Muscle of arm (tissue), 12 donors: ENCODE results near the gene TMEM92. TPM values are rescaled to one million over a fixed set of nuclear protein-coding genes. Genes with fewer than 3 reads are reported as not detected.

Source experiments
- DNase-seq: peaks from one replicate; pipeline ENCODE4 v3.0.0-alpha.2; 2013
- polyA plus RNA-seq, 12 donors: library from polyadenylated mRNA; unstranded; fragments of 120-200 nt; gene quantifications; one replicate each; pipeline ENCODE4 v1.2.1, GENCODE V29; 2013; ENCODE audit not compliant: insufficient read length in 12 of 12

Gene TMEM92
- polyA plus RNA-seq, 12 donors: 0.72 to 3.1 (median 1.3) TPM; not detected in 2

GRCh38 chr17:50325906-50326305, 51.6 kb downstream of the TMEM92 start:
- DNase-seq: no peak

DNA sequence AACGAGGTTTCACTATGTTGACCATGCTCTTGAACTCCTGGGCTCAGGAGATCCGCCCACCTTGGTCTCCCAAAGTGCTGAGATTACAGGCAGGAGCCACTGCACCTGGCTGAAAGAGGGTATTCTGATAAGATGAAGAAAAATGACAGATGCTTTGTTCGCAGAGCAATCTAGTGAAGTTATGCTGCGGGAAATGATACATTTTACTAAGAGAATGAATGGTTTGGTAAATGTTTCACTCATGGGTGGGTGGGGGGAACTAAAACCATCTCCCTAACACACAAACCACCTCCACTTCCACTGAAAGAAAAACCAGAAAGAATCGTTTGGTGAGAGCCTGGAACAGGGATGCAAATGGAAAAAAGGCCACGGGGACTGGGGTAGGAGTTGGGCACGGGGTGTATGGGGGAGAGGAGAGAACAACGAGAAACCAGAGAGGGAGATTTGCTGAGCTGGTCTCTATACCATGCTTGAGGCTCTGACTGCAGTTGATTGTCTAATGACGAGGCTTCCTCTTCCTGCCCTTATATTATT, 52.6 kb downstream of the TMEM92 start:
- DNase-seq: no peak

DNA sequence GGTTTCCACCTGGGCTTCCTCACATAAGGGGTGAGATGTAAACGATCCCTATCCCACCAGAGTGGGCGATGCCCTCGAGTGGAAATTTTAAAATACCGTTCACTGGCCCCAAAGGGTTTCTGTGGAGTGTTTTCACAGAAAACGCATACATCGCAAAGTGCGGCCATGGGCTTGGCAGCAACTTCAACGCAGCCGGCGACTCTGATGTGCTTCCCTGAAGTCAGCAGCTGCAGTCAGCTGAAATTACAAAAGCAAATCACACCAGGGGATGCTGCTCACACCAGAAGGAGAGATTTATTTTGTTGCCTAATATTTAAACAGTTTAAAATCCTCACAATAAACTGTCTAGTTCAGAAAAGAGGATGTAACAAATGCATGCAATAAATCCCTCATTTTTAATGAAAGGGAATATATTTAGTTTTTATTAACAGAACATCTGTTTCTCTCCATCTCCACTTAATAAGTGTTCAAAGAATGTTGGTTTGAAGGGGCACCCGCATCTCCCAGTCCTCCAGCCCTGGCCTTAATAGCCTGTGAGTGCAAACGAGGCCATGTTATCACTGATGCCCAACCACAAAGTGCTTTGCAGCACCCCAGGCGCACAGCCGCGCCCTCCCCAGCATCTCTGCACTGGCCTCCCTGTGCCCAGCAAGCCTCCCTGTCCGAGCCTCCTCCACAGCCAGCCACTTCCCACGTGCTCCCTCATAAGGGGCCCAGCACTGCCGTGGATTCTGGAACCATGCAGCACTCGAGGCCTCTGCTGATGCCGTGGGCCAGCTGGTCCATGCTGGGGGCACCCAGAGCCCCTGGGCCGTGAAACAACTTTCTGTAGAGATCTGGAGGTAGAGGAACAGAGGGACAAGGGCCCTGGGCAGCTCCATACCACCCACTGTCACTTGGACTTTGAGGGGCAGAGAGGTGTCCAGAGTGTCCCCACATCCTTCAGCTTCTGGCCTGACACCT, 54.4 kb downstream of the TMEM92 start:
- DNase-seq: no peak

DNA sequence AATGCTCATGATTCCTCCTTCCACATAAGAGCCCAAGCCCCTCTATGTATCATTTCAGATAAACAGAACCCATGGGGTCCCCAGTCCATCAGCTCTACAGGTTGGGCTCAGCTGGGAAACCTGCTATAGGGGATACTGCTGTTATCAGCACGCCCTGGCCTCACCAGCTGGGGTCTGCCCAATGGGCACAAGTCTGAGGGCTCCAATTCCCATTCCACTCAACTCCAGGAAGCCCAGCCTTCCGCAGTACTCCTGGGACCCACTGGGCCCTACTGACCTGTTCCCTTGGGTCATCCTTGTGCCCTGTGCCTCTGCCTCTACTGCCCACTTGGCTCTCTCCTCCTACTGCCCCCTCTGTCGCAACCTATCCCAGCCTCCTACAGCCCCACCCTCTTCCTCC, 55.5 kb downstream of the TMEM92 start:
- DNase-seq: no peak

DNA sequence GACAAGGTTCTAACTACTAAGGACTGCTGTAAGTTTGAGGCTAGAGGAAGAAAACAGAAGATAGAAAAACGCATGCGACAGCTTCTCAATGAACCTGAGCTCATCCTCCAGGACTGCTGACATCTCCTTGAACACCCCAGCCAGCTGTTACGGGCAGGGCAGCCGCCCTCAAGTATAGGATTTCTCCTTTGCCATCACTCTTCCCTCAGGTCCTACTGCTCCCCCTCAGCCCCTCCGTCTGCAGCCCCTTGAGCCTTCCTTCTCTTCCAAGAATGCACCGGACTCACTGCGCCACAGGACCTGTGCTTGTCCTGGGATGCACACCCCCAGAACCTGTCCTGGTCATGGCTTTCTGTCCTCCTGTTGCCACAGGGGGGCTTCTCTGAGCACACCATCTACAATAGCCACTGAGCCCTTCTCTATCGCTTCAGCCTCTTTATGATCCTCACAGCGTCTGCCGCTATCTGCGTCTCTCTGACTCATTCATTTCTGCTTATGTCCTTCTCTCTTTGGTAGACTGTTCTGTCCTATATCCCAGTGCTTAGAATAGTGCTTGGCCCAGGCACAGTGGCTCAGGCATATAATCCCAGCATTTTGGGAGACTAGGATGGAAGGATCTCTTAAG, 56.0 kb downstream of the TMEM92 start:
- no peak for DNase-seq

Other genes starting within 250 kb of the TMEM92 start
- gene ITGA3, start 218.4 kb upstream of the TMEM92 start, polyA plus RNA-seq: 10 to 100 TPM in 11 of 12 donors, not detected in 1; 16.5 to 44.0 (median 30.0) TPM
- 100 to 1,000 TPM in 1 of 12 donors, 10 to 100 TPM in 10, not detected in 1; 43.9 to 100 (median 57.3) TPM for gene PDK2, start 179.1 kb upstream of the TMEM92 start, polyA plus RNA-seq
- 10 to 100 TPM in 1 of 12 donors, 1 to 10 TPM in 10, not detected in 1; 2.9 to 15.6 (median 3.9) TPM for gene SAMD14, start 144.3 kb upstream of the TMEM92 start, polyA plus RNA-seq
- 10 to 100 TPM in 11 of 12 donors, not detected in 1; 29.5 to 70.3 (median 37.6) TPM for gene PPP1R9B, start 123.8 kb upstream of the TMEM92 start, polyA plus RNA-seq
- gene SGCA, start 108.5 kb upstream of the TMEM92 start, polyA plus RNA-seq: 100 to 1,000 TPM in 11 of 12 donors, not detected in 1; 116 to 379 (median 260) TPM
- over 10,000 TPM in 1 of 12 donors, 1,000 to 10,000 TPM in 11; 2,279 to 10,060 (median 4,381) TPM for gene COL1A1, start 72.8 kb upstream of the TMEM92 start, polyA plus RNA-seq
- 100 to 1,000 TPM in 1 of 12 donors, 10 to 100 TPM in 11; 15.5 to 337 (median 20.0) TPM for gene XYLT2, start 71.7 kb downstream of the TMEM92 start, polyA plus RNA-seq
- gene MRPL27, start 98.7 kb downstream of the TMEM92 start, polyA plus RNA-seq: 10 to 100 TPM in 11 of 12 donors, not detected in 1; 38.6 to 60.0 (median 52.9) TPM
- 10 to 100 TPM in 1 of 12 donors, 1 to 10 TPM in 10, not detected in 1; 3.4 to 23.2 (median 6.6) TPM for gene EME1, start 98.8 kb downstream of the TMEM92 start, polyA plus RNA-seq
- 10 to 100 TPM in 11 of 12 donors, not detected in 1; 35.6 to 69.7 (median 48.9) TPM for gene LRRC59, start 123.1 kb downstream of the TMEM92 start, polyA plus RNA-seq
- gene ACSF2, start 151.8 kb downstream of the TMEM92 start, polyA plus RNA-seq: 10 to 100 TPM in 11 of 12 donors, not detected in 1; 54.0 to 96.0 (median 63.1) TPM
- 10 to 100 TPM in 1 of 12 donors, 1 to 10 TPM in 10, not detected in 1; 2.0 to 10.5 (median 5.0) TPM for gene CHAD, start 194.4 kb downstream of the TMEM92 start, polyA plus RNA-seq
- gene RSAD1, start 204.4 kb downstream of the TMEM92 start, polyA plus RNA-seq: 10 to 100 TPM in 11 of 12 donors, not detected in 1; 28.0 to 40.1 (median 31.9) TPM
- 1 to 10 TPM in 4 of 12 donors, under 1 TPM in 6, not detected in 2; 0.44 to 2.5 (median 0.85) TPM for gene MYCBPAP, start 234.0 kb downstream of the TMEM92 start, polyA plus RNA-seq